Right lobe of liver (tissue), 4 donors: ENCODE measurements around the gene PSMG3.

Experiments
- CTCF ChIP-seq, 4 donors: fragments of 200-600 bp in 3 of 4; fragments of 450-650 bp in 1 of 4; IDR thresholded peaks; one replicate each; pipeline versions ENCODE4 v1.5.1 to v1.8.0; 2016 to 2022; ENCODE audit warnings: antibody characterized with exemption in 4 of 4, mild to moderate bottlenecking in 2 of 4
- POLR2A ChIP-seq: fragments of 450-650 bp; IDR thresholded peaks from one replicate; pipeline ENCODE4 v1.6.1; 2017; ENCODE audit warnings: antibody characterized with exemption, mild to moderate bottlenecking
- donor health status: DM: no; HTN: no; CAD: no.
- donor health status: DM: no; HTN: no; CAD: no.
- donor health status: DM: no; HTN: yes; CAD: no.

- no peak for TF ChIP-seq CTCF (IDR thresholded peaks at IDR 0.05)
- TF ChIP-seq POLR2A, result no peak
These were observed 16.4 kb upstream of the PSMG3 start for GRCh38 chr7:1586126-1586826.
